T-helper 1 cell treated with Interleukin-12 subunit alpha and Interleukin-12 subunit beta and Interleukin-4 antibody, amounts not matched to agents 30 μg/mL and 1 μg/mL, for 36 hours (primary cell): ENCODE data around the gene SGPL1.
"Not testable (repeated sequence)": the region's sequence is repeated elsewhere in the genome, so short reads cannot be mapped to it uniquely, and the experiment has no call there.

ENCODE experiments used
- H3K27ac Mint-ChIP-seq: one replicate; pipeline ENCODE4 v1.8.0; 2021; ENCODE audit warnings: mild to moderate bottlenecking, mixed read lengths
- H3K27me3 Mint-ChIP-seq: one replicate; pipeline ENCODE4 v1.8.0; 2021; ENCODE audit warnings: low read depth, mixed read lengths
- H3K36me3 Mint-ChIP-seq: one replicate; pipeline ENCODE4 v1.8.0; 2021; ENCODE audit warnings: low read depth, mixed read lengths
- H3K4me1 Mint-ChIP-seq: one replicate; pipeline ENCODE4 v1.8.0; 2021; ENCODE audit warnings: low read depth, mixed read lengths
- H3K4me3 Mint-ChIP-seq: one replicate; pipeline ENCODE4 v1.8.0; 2021; ENCODE audit warnings: mild to moderate bottlenecking, moderate library complexity, mixed read lengths
- H3K9me3 Mint-ChIP-seq: one replicate; pipeline ENCODE4 v1.8.0; 2021; ENCODE audit warnings: mixed read lengths

SGPL1 gene

GRCh38 chr10:70815504-70816219 is at the start of gene SGPL1:
Gene SGPL1 (plus strand): TSS chr10:70815948. CDS start chr10:70816854, 906 bp downstream.
- Mint-ChIP-seq H3K27me3 (peaks cover 4% of the 10 kb centered on the region), H3K4me1 (peaks cover 13% of the 10 kb centered on the region), H3K27ac (peak within 1 kb of the TSS; percentile 77), H3K4me3 (peak within 1 kb of the TSS; percentile 88), H3K36me3 (peaks cover 7% of the 10 kb centered on the region), H3K9me3 (no peaks in the 10 kb centered on the region)

GRCh38 chr10:70768026-70768685 is 47.6 kb upstream of the SGPL1 start:
- not testable (repeated sequence) for H3K36me3 Mint-ChIP-seq, H3K27ac Mint-ChIP-seq, H3K4me1 Mint-ChIP-seq, H3K4me3 Mint-ChIP-seq, H3K9me3 Mint-ChIP-seq, H3K27me3 Mint-ChIP-seq

GRCh38 chr10:70769121-70769520 is 46.6 kb upstream of the SGPL1 start:
- H3K9me3 Mint-ChIP-seq = peaks cover 10% of the 10 kb centered on the region

GRCh38 chr10:70770001-70770400 is 45.7 kb upstream of the SGPL1 start:
- peaks cover 10% of the 10 kb centered on the region for H3K9me3 Mint-ChIP-seq
- no peaks in the 10 kb centered on the region for H3K36me3 Mint-ChIP-seq
- no peak overlapping the region for H3K4me3 Mint-ChIP-seq
- no peaks in the 10 kb centered on the region for H3K4me1 Mint-ChIP-seq
- peaks cover 3% of the 10 kb centered on the region for H3K27me3 Mint-ChIP-seq
- H3K27ac Mint-ChIP-seq = no peak overlapping the region

More at GRCh38 chr10:70769121-70769520, 46.6 kb upstream of the SGPL1 start:
- Mint-ChIP-seq H3K4me3 (no peak overlapping the region), H3K36me3 (no peaks in the 10 kb centered on the region), H3K4me1 (no peaks in the 10 kb centered on the region), H3K27me3 (peaks cover 3% of the 10 kb centered on the region), H3K27ac (no peak overlapping the region)

- not testable (repeated sequence) for H3K27ac Mint-ChIP-seq, H3K27me3 Mint-ChIP-seq, H3K36me3 Mint-ChIP-seq, H3K9me3 Mint-ChIP-seq, H3K4me3 Mint-ChIP-seq, H3K4me1 Mint-ChIP-seq
Observed at GRCh38 chr10:70770516-70770915, 45.2 kb upstream of the SGPL1 start.

GRCh38 chr10:70771311-70772194 is 44.2 kb upstream of the SGPL1 start:
- Mint-ChIP-seq H3K27ac (no peak overlapping the region), H3K4me1 (no peaks in the 10 kb centered on the region), H3K9me3 (peaks cover 4% of the 10 kb centered on the region), H3K27me3 (peaks cover 3% of the 10 kb centered on the region), H3K4me3 (no peak overlapping the region), H3K36me3 (no peaks in the 10 kb centered on the region)

GRCh38 chr10:70772627-70773026 is 43.1 kb upstream of the SGPL1 start:
- Mint-ChIP-seq H3K27ac (no peak overlapping the region), H3K4me1 (no peaks in the 10 kb centered on the region), H3K27me3 (peaks cover 3% of the 10 kb centered on the region), H3K4me3 (no peak overlapping the region), H3K36me3 (no peaks in the 10 kb centered on the region), H3K9me3 (no peaks in the 10 kb centered on the region)

- H3K4me3 Mint-ChIP-seq = no peak overlapping the region
- no peaks in the 10 kb centered on the region for H3K36me3 Mint-ChIP-seq
- H3K27me3 Mint-ChIP-seq = no peaks in the 10 kb centered on the region
- H3K27ac Mint-ChIP-seq = no peak overlapping the region
- no peaks in the 10 kb centered on the region for H3K4me1 Mint-ChIP-seq
- no peaks in the 10 kb centered on the region for H3K9me3 Mint-ChIP-seq
Observed at GRCh38 chr10:70773461-70773860, 42.3 kb upstream of the SGPL1 start.

- H3K36me3 Mint-ChIP-seq = no peaks in the 10 kb centered on the region
- no peaks in the 10 kb centered on the region for H3K9me3 Mint-ChIP-seq
- no peak overlapping the region for H3K27ac Mint-ChIP-seq
- no peak overlapping the region for H3K4me3 Mint-ChIP-seq
- H3K27me3 Mint-ChIP-seq = no peaks in the 10 kb centered on the region
- H3K4me1 Mint-ChIP-seq = no peaks in the 10 kb centered on the region
Observed at GRCh38 chr10:70773965-70774809, 41.6 kb upstream of the SGPL1 start.

- no peaks in the 10 kb centered on the region for H3K4me1 Mint-ChIP-seq
- no peak overlapping the region for H3K27ac Mint-ChIP-seq
- H3K9me3 Mint-ChIP-seq = no peaks in the 10 kb centered on the region
Observed at GRCh38 chr10:70774810-70775678, 40.7 kb upstream of the SGPL1 start.

GRCh38 chr10:70775679-70776454 is 39.9 kb upstream of the SGPL1 start:
- H3K4me1 Mint-ChIP-seq = no peaks in the 10 kb centered on the region
- H3K9me3 Mint-ChIP-seq = no peaks in the 10 kb centered on the region
- no peak overlapping the region for H3K4me3 Mint-ChIP-seq
- no peaks in the 10 kb centered on the region for H3K27me3 Mint-ChIP-seq
- H3K36me3 Mint-ChIP-seq = no peaks in the 10 kb centered on the region
- H3K27ac Mint-ChIP-seq = no peak overlapping the region

More at GRCh38 chr10:70774810-70775678, 40.7 kb upstream of the SGPL1 start:
- no peaks in the 10 kb centered on the region for H3K27me3 Mint-ChIP-seq
- no peak overlapping the region for H3K4me3 Mint-ChIP-seq
- no peaks in the 10 kb centered on the region for H3K36me3 Mint-ChIP-seq

- Mint-ChIP-seq H3K4me1 (no peaks in the 10 kb centered on the region), H3K36me3 (no peaks in the 10 kb centered on the region)
Observed at GRCh38 chr10:70776455-70777005, 39.2 kb upstream of the SGPL1 start.

More at GRCh38 chr10:70776455-70777005, 39.2 kb upstream of the SGPL1 start:
- no peak overlapping the region for H3K4me3 Mint-ChIP-seq
- H3K27me3 Mint-ChIP-seq = no peaks in the 10 kb centered on the region
- no peaks in the 10 kb centered on the region for H3K9me3 Mint-ChIP-seq
- no peak overlapping the region for H3K27ac Mint-ChIP-seq
